ENCODE results near the gene MIER2.

Gene MIER2

GRCh38 chr19:377801-378581 lies 33.4 kb upstream of the MIER2 start:
- no peak for DNase-seq (ENCODE audit: low spot score)

- no peak for DNase-seq (ENCODE audit: low spot score)
These were observed 31.5 kb upstream of the MIER2 start for GRCh38 chr19:376111-376470.

GRCh38 chr19:375395-376110 lies 31.0 kb upstream of the MIER2 start:
- no peak for DNase-seq (ENCODE audit: low spot score)

GRCh38 chr19:374886-375235 lies 30.3 kb upstream of the MIER2 start:
- no peak for DNase-seq (ENCODE audit: low spot score)

- DNase-seq (ENCODE audit: low spot score): no peak
These were observed 29.7 kb upstream of the MIER2 start for GRCh38 chr19:374183-374885.

GRCh38 chr19:373391-374182 lies 29.0 kb upstream of the MIER2 start:
- DNase-seq (ENCODE audit: low spot score): no peak

- DNase-seq (ENCODE audit: low spot score): peak; percentile 91
These were observed 27.8 kb upstream of the MIER2 start for GRCh38 chr19:372306-372890.

- no peak for DNase-seq (ENCODE audit: low spot score)
These were observed 27.0 kb upstream of the MIER2 start for GRCh38 chr19:371501-372168.

- no peak for DNase-seq (ENCODE audit: low spot score)
These were observed 26.2 kb upstream of the MIER2 start for GRCh38 chr19:370641-371330.

GRCh38 chr19:369876-370275 lies 25.3 kb upstream of the MIER2 start:
- DNase-seq (ENCODE audit: low spot score): no peak

GRCh38 chr19:369256-369655 lies 24.7 kb upstream of the MIER2 start:
- DNase-seq (ENCODE audit: low spot score): no peak

GRCh38 chr19:368630-369024 lies 24.0 kb upstream of the MIER2 start:
- DNase-seq (ENCODE audit: low spot score): no peak

GRCh38 chr19:367963-368629 lies 23.5 kb upstream of the MIER2 start:
- no peak for DNase-seq (ENCODE audit: low spot score)

GRCh38 chr19:367561-367960 lies 23.0 kb upstream of the MIER2 start:
- no peak for DNase-seq (ENCODE audit: low spot score)

GRCh38 chr19:366951-367350 lies 22.4 kb upstream of the MIER2 start:
- no peak for DNase-seq (ENCODE audit: low spot score)

GRCh38 chr19:366205-366783 lies 21.7 kb upstream of the MIER2 start:
- DNase-seq (ENCODE audit: low spot score): no peak

GRCh38 chr19:364496-365287 lies 20.1 kb upstream of the MIER2 start:
- no peak for DNase-seq (ENCODE audit: low spot score)

GRCh38 chr19:362683-363082 lies 18.1 kb upstream of the MIER2 start:
- no peak for DNase-seq (ENCODE audit: low spot score)

GRCh38 chr19:362154-362553 lies 17.6 kb upstream of the MIER2 start:
- DNase-seq (ENCODE audit: low spot score): no peak

All from AG08395 (cell line).